KG1 (cell line): Measurements from ENCODE around the gene ROCK2.

Source experiments
- DNase-seq: peaks from one replicate; lab custom pipeline; 2025; lab: John Stamatoyannopoulos, UW

ROCK2 gene

GRCh38 chr2:11367170-11367730, 22.8 kb upstream of the ROCK2 start:
- DNase-seq = no peak

GRCh38 chr2:11366326-11366741, 21.9 kb upstream of the ROCK2 start:
- DNase-seq = no peak

- no peak for DNase-seq
Observed at GRCh38 chr2:11365096-11365879, 20.9 kb upstream of the ROCK2 start.

- no peak for DNase-seq
Observed at GRCh38 chr2:11364565-11364887, 20.1 kb upstream of the ROCK2 start.

- no peak for DNase-seq
Observed at GRCh38 chr2:11363868-11364564, 19.6 kb upstream of the ROCK2 start.

- no peak for DNase-seq
Observed at GRCh38 chr2:11359865-11360264, 15.4 kb upstream of the ROCK2 start.

- no peak for DNase-seq
Observed at GRCh38 chr2:11357428-11357972, 13.1 kb upstream of the ROCK2 start.

- peak; percentile 38 for DNase-seq
Observed at GRCh38 chr2:11356764-11357163, 12.3 kb upstream of the ROCK2 start.

GRCh38 chr2:11355194-11356053, 11.0 kb upstream of the ROCK2 start:
- no peak for DNase-seq

- no peak for DNase-seq
Observed at GRCh38 chr2:11354363-11355154, 10.1 kb upstream of the ROCK2 start.

- DNase-seq = no peak
Observed at GRCh38 chr2:11352781-11353537, 8.5 kb upstream of the ROCK2 start.

GRCh38 chr2:11348209-11348749, 3.8 kb upstream of the ROCK2 start:
- no peak for DNase-seq

- DNase-seq = no peak
Observed at GRCh38 chr2:11347403-11347959, 3.0 kb upstream of the ROCK2 start.

GRCh38 chr2:11346023-11346482, 1.6 kb upstream of the ROCK2 start:
- no peak for DNase-seq

- DNase-seq = no peak
Observed at GRCh38 chr2:11344956-11345677, 681 bp upstream of the ROCK2 start.

- DNase-seq = no peak
Observed at GRCh38 chr2:11343650-11344341, 640 bp downstream of the ROCK2 start.

- no peak for DNase-seq
Observed at GRCh38 chr2:11343368-11343649, 1.1 kb downstream of the ROCK2 start.

GRCh38 chr2:11342551-11343367, 1.7 kb downstream of the ROCK2 start:
- no peak for DNase-seq
